Measurements from ENCODE around the gene USP20. TPM values are rescaled to one million over a fixed set of nuclear protein-coding genes. Genes with fewer than 3 reads are reported as not detected.

Gene USP20
- total RNA-seq, 2 donors from 2014 or later, result 14.5 to 23.4 TPM

- ATAC-seq (peak; percentile 49), DNase-seq (peak; percentile 45 to 56 (median 48))
- peak overlapping the region in 1 of 2 donors; percentile 20 for H3K4me3 ChIP-seq
- peaks cover 0 to 3% of the 10 kb centered on the region in 2 donors for H3K36me3 ChIP-seq (replicated peaks in 1 of 2; ENCODE audit: insufficient read depth in 1 of 2, low read depth in 2 of 2)
- no peaks in the 10 kb centered on the region for H3K9me3 ChIP-seq
- TF ChIP-seq CTCF (IDR thresholded peaks at IDR 0.05) (peak in 4 of 7 experiments; percentile 28 to 46 (median 35)), POLR2A (IDR thresholded peaks at IDR 0.05) (no peak)
- peaks cover 30% of the 10 kb centered on the region for H3K4me1 ChIP-seq
- H3K27ac ChIP-seq, result peak overlapping the region; percentile 56 to 81 (median 73)
- H3K27me3 ChIP-seq, result no peaks in the 10 kb centered on the region
- WGBS, 2 donors, result 10 to 25% methylated on average over 2 to 27 of the region's 27 CpGs
- intact Hi-C loops (cut with DNase I), result loop anchor here (10.0 kb wide), 2 partner anchors 160 to 360 kb away; partner anchors contain the start of gene FNBP1
Measured at GRCh38 chr9:129885018-129885669, 49.9 kb downstream of the USP20 start.

GRCh38 chr9:129885670-129886106 lies 50.4 kb downstream of the USP20 start:
- H3K27ac ChIP-seq, result peak overlapping the region; percentile 56 to 81 (median 76)
- peaks cover 30% of the 10 kb centered on the region for H3K4me1 ChIP-seq
- no peaks in the 10 kb centered on the region for H3K27me3 ChIP-seq
- intact Hi-C loops (cut with DNase I), result loop anchor here (10.0 kb wide), 2 partner anchors 159 to 359 kb away; partner anchors contain the start of gene FNBP1
- DNase-seq (peak; percentile 92 to 94 (median 93)), ATAC-seq (peak; percentile 91)
- peaks cover 0 to 3% of the 10 kb centered on the region in 2 donors for H3K36me3 ChIP-seq (replicated peaks in 1 of 2; ENCODE audit: insufficient read depth in 1 of 2, low read depth in 2 of 2)
- H3K4me3 ChIP-seq, result peak overlapping the region in 1 of 2 donors; percentile 20
- H3K9me3 ChIP-seq, result no peaks in the 10 kb centered on the region
- TF ChIP-seq POLR2A (IDR thresholded peaks at IDR 0.05) (peak; percentile 34 to 72 (median 68)), CTCF (IDR thresholded peaks at IDR 0.05) (peak; percentile 83 to 99 (median 97))
- WGBS, 2 donors, result 0 to 2% methylated on average over 7 to 24 of the region's 27 CpGs

- H3K9me3 ChIP-seq, result no peaks in the 10 kb centered on the region
- H3K27me3 ChIP-seq, result no peaks in the 10 kb centered on the region
- 61 to 71% methylated on average over 18 to 20 of the region's 20 CpGs for WGBS, 2 donors
- intact Hi-C loops (cut with DNase I), result loop anchor here (10.0 kb wide), 2 partner anchors 158 to 358 kb away; partner anchors contain the start of gene FNBP1
- TF ChIP-seq POLR2A (IDR thresholded peaks at IDR 0.05) (no peak), CTCF (IDR thresholded peaks at IDR 0.05) (no peak)
- H3K4me1 ChIP-seq, result peaks cover 30% of the 10 kb centered on the region
- DNase-seq, result no peak
- H3K27ac ChIP-seq, result peak overlapping the region; percentile 56 to 81 (median 76)
- no peak for ATAC-seq
- no peaks in the 10 kb centered on the region for H3K36me3 ChIP-seq (replicated peaks in 1 of 2; ENCODE audit: insufficient read depth in 1 of 2, low read depth in 2 of 2)
- no peak overlapping the region for H3K4me3 ChIP-seq
Measured at GRCh38 chr9:129886226-129887174, 51.2 kb downstream of the USP20 start.

- no peak for TF ChIP-seq POLR2A (IDR thresholded peaks at IDR 0.05)
- ATAC-seq (no peak), DNase-seq (no peak)
- Histone ChIP-seq H3K4me3 (no peak overlapping the region), H3K27me3 (no peaks in the 10 kb centered on the region), H3K36me3 (replicated peaks in 1 of 2; ENCODE audit: insufficient read depth in 1 of 2, low read depth in 2 of 2) (no peaks in the 10 kb centered on the region), H3K27ac (peak overlapping the region in 2 of 4 donors; percentile 12 to 81), H3K9me3 (no peaks in the 10 kb centered on the region), H3K4me1 (peaks cover 30% of the 10 kb centered on the region)
- intact Hi-C loops (cut with DNase I), result loop anchor here (10.0 kb wide), 2 partner anchors 157 to 357 kb away; partner anchors contain the start of gene FNBP1
- 61 to 78% methylated on average over 25 to 27 of the region's 27 CpGs for WGBS, 2 donors
Measured at GRCh38 chr9:129887334-129888292, 52.4 kb downstream of the USP20 start.
